A673 (cell line): ENCODE data around the gene BCL2L12.

Source experiments
- CTCF ChIP-seq: fragments of 300-800, 200-600 bp; sonication (generic); conservative IDR thresholded peaks from 2 replicates; pipeline ENCODE4 v1.5.1; 2017; ENCODE audit warnings: low read depth, mild to moderate bottlenecking, antibody characterized with exemption, low read length, moderate library complexity, mixed read lengths
- EZH2 ChIP-seq: fragments of 200-600 bp; sonication (generic); IDR thresholded peaks from 2 replicates; pipeline ENCODE4 v1.6.1; 2017; ENCODE audit warnings: borderline replicate concordance, low read depth, mild to moderate bottlenecking, mixed read lengths, antibody characterized with exemption, low read length; ENCODE audit not compliant: poor library complexity, severe bottlenecking

- TF ChIP-seq EZH2 (no peak), CTCF (no peak)
Observed at GRCh38 chr19:49636233-49636932, 29.4 kb upstream of the BCL2L12 start.
